IPS-15b (cell line): ENCODE results near the gene KRCC1.
A peak's percentile ranks its signal among the peaks of the same experiment; 100 is the strongest.
"Not testable (repeated sequence)": the region's sequence is repeated elsewhere in the genome, so short reads cannot be mapped to it uniquely, and the experiment has no call there.

Source experiments
- H3K27me3 ChIP-seq: one replicate; pipeline ENCODE4 v1.6.1; 2013; ENCODE audit warnings: low read length; ENCODE audit not compliant: control insufficient read depth, insufficient read depth
- H3K36me3 ChIP-seq: one replicate; pipeline ENCODE4 v1.6.1; 2013; ENCODE audit warnings: low read length; ENCODE audit not compliant: control insufficient read depth, insufficient read depth
- H3K4me1 ChIP-seq: one replicate; pipeline ENCODE4 v1.6.1; 2013; ENCODE audit warnings: mild to moderate bottlenecking, low read length; ENCODE audit not compliant: control insufficient read depth, insufficient read depth
- H3K4me3 ChIP-seq: one replicate; pipeline ENCODE4 v1.5.1; 2013; ENCODE audit warnings: low read depth, low read length
- H3K9ac ChIP-seq: one replicate; pipeline ENCODE4 v1.6.1; 2013; ENCODE audit warnings: low read depth, mild to moderate bottlenecking, low read length
- H3K9me3 ChIP-seq: one replicate; pipeline ENCODE4 v1.6.1; 2013; ENCODE audit warnings: mild to moderate bottlenecking, low read length; ENCODE audit not compliant: control insufficient read depth, insufficient read depth

Gene KRCC1

DNA sequence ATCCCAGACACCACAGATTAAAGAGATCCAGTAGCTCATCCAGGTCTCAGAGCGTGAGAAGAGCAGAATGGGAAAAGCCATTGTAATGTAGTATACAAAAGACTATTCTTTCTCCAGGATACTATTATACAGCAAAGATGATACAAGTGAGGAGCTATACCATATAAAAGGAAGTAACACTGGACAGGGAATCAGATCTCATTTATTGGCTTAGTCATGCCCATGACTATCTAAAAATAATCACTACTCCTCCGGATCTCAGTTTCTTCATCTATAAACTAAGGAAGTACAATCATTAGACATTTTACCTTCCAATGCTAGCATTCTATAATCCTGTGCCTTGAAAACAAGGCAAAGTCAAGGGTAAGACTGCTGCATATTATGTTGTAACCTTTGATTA is 19.4 kb downstream of the KRCC1 start:
- no peaks in the 10 kb centered on the region for H3K27me3 ChIP-seq
- no peaks in the 10 kb centered on the region for H3K9me3 ChIP-seq
- no peaks in the 10 kb centered on the region for H3K4me1 ChIP-seq
- no peak overlapping the region for H3K9ac ChIP-seq
- H3K36me3 ChIP-seq: no peaks in the 10 kb centered on the region
- no peak overlapping the region for H3K4me3 ChIP-seq

DNA sequence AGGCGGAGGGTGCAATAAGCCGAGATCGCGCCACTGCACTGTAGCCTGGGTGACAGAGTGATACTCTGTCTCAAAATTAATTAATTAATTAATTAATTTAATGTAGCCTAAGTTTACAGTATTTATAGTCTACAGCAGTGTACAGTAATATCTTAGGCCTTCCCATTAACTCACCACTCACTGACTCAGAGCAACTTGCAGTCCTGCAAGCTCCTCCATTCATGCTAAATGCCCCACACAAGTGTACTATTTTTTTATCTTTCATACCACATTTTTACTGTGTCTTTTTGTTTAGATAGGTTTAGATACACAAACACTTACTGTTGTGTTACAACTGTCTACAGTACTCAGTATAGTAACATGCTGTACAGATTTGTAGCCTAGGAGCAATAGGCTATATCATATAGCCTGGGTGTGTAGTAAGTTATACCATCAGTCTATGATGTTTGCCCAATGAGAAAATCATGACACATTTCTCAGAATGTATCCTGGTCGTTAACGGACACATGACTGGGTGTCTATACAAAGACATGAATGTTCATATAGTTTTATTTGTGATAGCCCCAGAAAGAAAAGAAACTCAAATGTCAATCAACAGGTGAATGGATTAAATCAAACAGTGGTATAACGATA is 23.4 kb downstream of the KRCC1 start:
- H3K36me3 ChIP-seq: no peaks in the 10 kb centered on the region
- H3K27me3 ChIP-seq: no peaks in the 10 kb centered on the region
- H3K4me1 ChIP-seq: peaks cover 4% of the 10 kb centered on the region
- no peak overlapping the region for H3K9ac ChIP-seq
- H3K4me3 ChIP-seq: no peak overlapping the region
- no peaks in the 10 kb centered on the region for H3K9me3 ChIP-seq

DNA sequence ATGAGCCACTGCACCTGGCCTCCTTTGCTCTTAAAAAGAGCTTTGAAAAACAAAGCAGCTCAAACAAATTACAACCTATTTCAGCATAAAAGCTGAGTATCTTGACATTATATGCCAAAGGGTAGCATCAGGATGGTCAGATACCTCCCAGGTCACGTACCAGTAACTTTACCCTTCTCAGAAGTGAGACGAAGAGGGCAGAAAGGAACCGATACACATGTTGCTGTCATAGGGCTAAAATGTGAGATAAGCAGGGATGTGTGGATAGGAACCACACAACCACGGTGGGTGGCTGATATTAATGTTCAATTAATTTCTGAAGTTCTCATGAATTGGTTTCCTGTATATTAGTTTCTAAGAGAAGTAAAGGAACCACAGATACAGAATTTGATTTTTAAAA is 26.7 kb downstream of the KRCC1 start:
- Histone ChIP-seq H3K4me1 (peaks cover 11% of the 10 kb centered on the region), H3K27me3 (no peaks in the 10 kb centered on the region), H3K9ac (no peak overlapping the region), H3K4me3 (no peak overlapping the region), H3K36me3 (no peaks in the 10 kb centered on the region), H3K9me3 (no peaks in the 10 kb centered on the region)

DNA sequence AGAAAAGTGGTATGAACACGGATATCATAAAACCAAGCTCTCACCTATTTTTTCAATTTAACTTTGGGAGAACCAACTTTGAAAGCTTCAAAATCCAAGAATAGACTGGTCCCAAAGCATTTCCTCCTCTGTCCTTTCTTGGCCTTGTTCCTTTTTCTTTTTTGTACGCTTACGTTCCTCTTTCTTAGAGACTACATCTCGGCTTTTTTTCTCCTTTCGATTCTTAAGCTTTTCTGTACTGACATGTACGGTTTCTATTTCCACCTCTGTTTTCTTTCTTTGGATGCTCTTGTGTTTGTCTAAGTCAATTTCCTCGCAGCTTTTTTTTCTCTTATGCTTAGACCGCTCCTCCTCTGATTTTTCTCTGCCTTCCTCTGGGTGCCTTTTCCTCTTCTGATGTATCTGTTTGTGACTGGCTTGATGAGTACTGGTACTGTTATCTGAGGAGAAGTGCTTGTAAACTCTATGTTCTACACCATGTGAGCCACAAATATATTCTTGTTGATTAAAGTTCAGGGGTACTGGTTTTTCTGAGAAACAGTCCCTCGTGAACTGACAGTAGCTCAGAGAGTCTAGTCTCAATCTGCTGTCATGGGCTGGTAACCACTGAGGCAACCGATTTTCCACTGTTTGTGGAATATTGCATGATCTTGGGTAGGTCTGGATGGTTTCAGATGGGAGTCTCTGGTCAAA is 27.7 kb downstream of the KRCC1 start:
- peaks cover 13% of the 10 kb centered on the region for H3K4me1 ChIP-seq
- no peak overlapping the region for H3K4me3 ChIP-seq
- no peaks in the 10 kb centered on the region for H3K9me3 ChIP-seq
- H3K36me3 ChIP-seq: no peaks in the 10 kb centered on the region
- no peaks in the 10 kb centered on the region for H3K27me3 ChIP-seq
- H3K9ac ChIP-seq: no peak overlapping the region

DNA sequence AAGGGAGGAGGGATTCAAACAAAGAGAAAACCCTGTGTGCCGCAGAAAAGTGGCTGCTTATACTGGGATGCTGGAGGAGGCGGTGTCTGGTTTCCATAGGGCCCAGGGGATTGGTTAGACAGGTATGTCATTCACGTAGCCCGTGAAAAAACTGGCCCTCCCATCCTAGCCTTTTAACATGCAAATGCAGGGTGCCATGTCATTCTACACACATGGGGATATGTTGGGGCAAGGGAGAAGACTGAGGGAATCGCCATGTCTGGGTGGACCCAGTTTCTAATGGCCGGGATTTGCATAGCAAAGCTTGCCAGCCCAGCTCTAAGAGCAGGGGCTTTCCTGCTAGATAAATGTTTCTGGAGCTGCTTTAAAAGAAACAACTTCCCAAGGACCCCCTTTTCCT is 31.1 kb downstream of the KRCC1 start:
- no peak overlapping the region for H3K9ac ChIP-seq

DNA sequence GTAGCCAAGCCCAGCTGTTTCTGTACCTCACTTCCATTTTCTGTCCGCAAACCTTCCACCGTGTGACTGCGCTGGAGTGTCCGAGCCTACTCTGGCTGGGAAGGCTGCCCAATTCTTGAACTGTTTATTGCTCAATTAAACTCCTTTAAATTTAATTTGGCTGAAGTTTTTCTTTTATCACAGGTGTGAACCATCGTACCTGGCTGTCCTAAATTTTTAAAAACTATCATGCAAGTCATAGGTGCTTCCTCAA is 33.0 kb downstream of the KRCC1 start:
- H3K9me3 ChIP-seq: no peaks in the 10 kb centered on the region
- no peak overlapping the region for H3K4me3 ChIP-seq
- no peak overlapping the region for H3K9ac ChIP-seq
- no peaks in the 10 kb centered on the region for H3K27me3 ChIP-seq
- no peaks in the 10 kb centered on the region for H3K36me3 ChIP-seq
- H3K4me1 ChIP-seq: peaks cover 24% of the 10 kb centered on the region

More for the DNA sequence above, 31.1 kb downstream of the KRCC1 start:
- Histone ChIP-seq H3K4me1 (peaks cover 14% of the 10 kb centered on the region), H3K4me3 (no peak overlapping the region), H3K9me3 (no peaks in the 10 kb centered on the region), H3K27me3 (no peaks in the 10 kb centered on the region), H3K36me3 (no peaks in the 10 kb centered on the region)

DNA sequence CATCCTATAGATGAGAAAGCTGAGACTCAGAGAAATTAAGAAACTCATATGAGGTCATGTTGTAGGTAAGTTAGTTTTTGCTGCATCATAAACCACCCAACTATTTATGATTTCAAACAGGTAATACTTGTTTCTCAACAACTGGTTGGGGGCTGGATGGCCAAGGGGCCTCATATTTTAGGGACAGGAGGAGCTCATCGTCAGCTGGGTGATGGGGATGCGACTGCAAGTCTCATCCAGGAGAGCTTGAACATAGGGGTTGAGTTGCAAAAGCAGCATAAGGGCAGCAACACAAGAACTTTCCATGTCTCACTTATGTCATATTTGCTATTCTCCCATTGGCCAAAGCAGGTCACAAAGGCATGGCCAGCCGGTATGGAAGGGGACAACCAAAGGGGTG is 35.6 kb downstream of the KRCC1 start:
- no peaks in the 10 kb centered on the region for H3K36me3 ChIP-seq
- no peaks in the 10 kb centered on the region for H3K27me3 ChIP-seq
- H3K9ac ChIP-seq: no peak overlapping the region
- peaks cover 21% of the 10 kb centered on the region for H3K4me1 ChIP-seq
- no peak overlapping the region for H3K4me3 ChIP-seq
- H3K9me3 ChIP-seq: no peaks in the 10 kb centered on the region

DNA sequence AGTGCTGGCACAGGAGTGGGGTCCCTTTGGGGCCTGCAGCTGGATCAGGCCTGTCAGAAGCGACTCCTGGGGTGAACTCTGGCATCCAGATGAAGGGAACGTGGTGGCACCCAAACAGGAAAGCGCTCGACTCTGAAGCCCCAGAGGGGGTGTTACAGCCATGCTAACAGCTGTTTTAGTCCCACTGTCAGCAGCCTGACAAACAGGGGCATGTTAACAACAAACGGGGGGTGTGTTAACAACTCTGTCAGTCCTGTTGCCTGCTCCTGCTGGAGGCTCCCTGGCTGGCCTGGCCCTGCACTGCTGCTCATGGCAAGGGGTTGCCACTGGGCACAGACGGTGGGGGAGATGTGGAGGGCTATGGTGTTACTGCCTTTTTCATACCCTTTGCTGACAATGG is 36.7 kb downstream of the KRCC1 start:
- Histone ChIP-seq H3K27me3 (no peaks in the 10 kb centered on the region), H3K4me1 (peaks cover 18% of the 10 kb centered on the region), H3K4me3 (no peak overlapping the region), H3K9ac (no peak overlapping the region), H3K9me3 (no peaks in the 10 kb centered on the region), H3K36me3 (no peaks in the 10 kb centered on the region)

DNA sequence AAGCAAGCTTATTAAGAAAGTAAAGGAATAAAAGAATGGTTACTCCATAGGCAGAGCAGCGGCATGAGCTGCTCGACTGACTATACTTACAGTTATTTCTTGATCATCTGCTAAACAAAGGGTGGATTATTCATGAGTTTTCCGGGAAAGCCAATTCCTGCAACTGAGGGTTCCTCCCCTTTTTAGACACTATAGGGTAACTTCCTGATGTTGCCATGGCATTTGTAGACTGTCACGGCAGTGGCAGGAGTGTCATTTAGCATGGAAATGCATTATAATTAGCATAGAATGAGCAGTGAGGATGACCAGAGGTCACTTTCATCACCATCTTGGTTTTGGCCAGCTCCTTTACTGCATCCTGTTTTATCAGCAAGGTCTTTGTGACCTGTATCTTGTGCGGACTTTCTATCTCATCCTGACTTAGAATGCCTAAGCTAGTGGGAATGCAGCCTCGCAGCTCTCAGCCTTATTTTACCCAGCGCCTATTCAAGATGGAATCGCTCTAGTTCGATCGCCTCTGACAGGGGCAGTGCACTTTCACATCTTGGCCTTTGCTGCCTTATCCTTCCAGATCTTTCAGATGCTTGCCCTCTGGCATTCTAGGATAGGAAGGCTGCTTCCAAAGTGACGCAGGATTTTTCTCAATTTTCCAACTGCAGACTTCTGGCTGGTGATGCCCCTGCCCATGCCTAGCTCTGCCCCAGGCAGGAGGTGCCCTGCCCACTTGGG is 37.3 kb downstream of the KRCC1 start:
- H3K9me3 ChIP-seq, H3K9ac ChIP-seq, H3K27me3 ChIP-seq, H3K36me3 ChIP-seq: not testable (repeated sequence)
- H3K4me3 ChIP-seq: peak overlapping the region; percentile 81
- peaks cover 16% of the 10 kb centered on the region for H3K4me1 ChIP-seq

DNA sequence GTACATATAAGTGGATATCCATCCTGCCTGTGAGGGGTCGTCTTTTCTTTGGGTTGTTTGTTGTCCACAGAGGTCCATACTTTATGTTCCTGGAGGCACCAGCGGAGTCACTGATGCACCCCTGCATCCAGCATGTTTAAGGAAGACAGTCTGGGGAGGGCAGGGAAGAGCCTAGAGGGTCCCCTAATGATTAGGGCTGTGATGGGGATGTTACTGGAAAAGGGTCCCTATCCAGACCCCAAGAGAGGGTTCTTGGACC is 37.9 kb downstream of the KRCC1 start:
- H3K4me3 ChIP-seq: peak overlapping the region; percentile 81
- not testable (repeated sequence) for H3K9me3 ChIP-seq, H3K27me3 ChIP-seq, H3K36me3 ChIP-seq
- H3K9ac ChIP-seq: peak overlapping the region; percentile 88
- peaks cover 16% of the 10 kb centered on the region for H3K4me1 ChIP-seq

DNA sequence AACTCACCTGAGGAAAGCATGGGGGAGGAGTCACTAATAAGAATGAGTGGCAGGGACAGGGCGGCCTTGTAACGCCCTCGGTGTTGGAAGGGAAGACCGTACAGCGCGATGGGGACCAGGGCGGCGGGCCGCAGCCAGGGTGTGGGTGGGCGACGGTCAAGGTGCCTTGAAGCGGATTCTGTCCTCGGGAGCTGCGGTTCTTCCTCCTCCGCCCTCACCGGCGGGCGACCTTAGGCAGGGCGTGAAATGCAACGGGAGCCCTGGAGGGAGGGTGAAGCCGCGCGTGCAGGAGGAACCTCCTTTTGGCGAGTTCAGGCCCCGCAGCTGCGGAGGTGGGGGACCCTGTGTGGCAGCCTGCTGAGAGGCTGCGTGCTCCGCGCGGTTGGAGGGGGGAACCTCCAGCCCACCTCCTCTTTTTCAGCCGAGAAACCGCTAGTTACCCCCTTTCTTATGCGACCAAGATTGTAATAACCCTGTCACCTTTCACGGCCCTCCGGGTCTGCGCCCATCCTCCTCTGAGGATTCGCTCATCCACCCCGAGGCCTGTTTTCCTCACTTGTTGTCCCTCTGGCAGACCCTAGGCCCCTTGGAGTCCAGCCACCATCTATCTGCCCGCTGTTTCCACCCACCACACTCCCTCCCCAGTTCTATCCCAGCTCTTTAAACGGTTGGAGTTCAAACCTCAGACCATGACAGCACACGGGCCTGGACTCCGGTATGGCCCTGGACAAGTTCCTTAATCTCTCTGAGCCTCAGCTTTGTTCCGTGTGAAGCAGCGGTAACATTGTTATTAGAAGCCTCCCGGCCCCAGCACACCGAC is 38.4 kb downstream of the KRCC1 start:
- Histone ChIP-seq H3K36me3 (no peaks in the 10 kb centered on the region), H3K9me3 (no peaks in the 10 kb centered on the region), H3K4me3 (peak overlapping the region; percentile 81), H3K27me3 (no peaks in the 10 kb centered on the region), H3K4me1 (peaks cover 16% of the 10 kb centered on the region), H3K9ac (peak overlapping the region; percentile 88)
